ENCODE measurements around the gene GPR160.
"Not testable (repeated sequence)": the region's sequence is repeated elsewhere in the genome, so short reads cannot be mapped to it uniquely, and the experiment has no call there.

The GPR160 gene

DNA sequence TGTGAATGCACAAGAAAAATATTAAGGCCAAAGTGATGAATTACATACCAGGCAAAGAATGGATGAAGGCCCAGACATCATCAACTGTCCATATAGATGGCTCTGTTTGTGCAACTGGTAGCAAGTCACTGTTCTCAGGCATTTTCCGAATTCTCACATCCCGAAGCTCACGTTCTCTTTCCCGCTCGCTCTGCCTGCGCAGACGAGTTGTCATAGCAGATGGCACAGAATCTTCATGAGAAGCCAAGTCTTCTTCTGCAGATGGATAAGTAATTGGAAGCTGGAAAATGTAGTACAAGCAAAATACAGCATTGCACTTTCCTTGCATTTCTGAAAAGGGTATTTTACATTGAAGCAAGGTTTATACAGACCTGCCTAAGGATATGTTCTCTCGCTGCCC lies 64.6 kb downstream of the GPR160 start:
- Histone ChIP-seq H3K4me3 (no peak overlapping the region), H3K27ac (no peak overlapping the region), H3K36me3 (peaks cover 46 to 88% (median 67%) of the 10 kb centered on the region in 3 donors), H3K27me3 (no peaks in the 10 kb centered on the region), H3K4me1 (no peaks in the 10 kb centered on the region), H3K9me3 (no peaks in the 10 kb centered on the region)
- intact Hi-C loops (cut with DNase I; ENCODE audit: low total_unique reads) = loop anchor here (10.0 kb wide), 1 partner anchor 118 kb away; no protein-coding TSS in a partner anchor
- TF ChIP-seq, protein P1, sequence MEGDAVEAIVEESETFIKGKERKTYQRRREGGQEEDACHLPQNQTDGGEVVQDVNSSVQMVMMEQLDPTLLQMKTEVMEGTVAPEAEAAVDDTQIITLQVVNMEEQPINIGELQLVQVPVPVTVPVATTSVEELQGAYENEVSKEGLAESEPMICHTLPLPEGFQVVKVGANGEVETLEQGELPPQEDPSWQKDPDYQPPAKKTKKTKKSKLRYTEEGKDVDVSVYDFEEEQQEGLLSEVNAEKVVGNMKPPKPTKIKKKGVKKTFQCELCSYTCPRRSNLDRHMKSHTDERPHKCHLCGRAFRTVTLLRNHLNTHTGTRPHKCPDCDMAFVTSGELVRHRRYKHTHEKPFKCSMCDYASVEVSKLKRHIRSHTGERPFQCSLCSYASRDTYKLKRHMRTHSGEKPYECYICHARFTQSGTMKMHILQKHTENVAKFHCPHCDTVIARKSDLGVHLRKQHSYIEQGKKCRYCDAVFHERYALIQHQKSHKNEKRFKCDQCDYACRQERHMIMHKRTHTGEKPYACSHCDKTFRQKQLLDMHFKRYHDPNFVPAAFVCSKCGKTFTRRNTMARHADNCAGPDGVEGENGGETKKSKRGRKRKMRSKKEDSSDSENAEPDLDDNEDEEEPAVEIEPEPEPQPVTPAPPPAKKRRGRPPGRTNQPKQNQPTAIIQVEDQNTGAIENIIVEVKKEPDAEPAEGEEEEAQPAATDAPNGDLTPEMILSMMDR (IDR thresholded peaks at IDR 0.05) = no peak
- no peak for DNase-seq

DNA sequence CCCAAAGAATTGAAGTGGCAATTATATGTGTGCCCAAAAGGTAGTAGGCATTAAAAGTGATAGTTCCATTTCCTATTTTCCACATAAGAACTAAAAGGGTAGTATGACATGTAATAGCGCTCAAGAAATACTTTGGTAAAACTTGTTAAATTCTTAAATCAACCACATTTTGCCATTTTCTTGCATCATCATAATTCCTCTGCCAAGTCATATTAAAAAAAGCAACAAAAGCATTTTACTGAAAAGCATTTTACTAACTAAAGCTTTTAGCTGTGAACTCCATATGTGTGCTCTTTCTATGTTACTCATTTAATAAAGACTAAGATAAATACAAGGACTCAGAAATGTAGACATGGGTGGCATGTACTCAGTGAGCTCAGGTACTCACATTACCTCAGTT lies 70.1 kb downstream of the GPR160 start:
- peaks cover 19 to 68% (median 46%) of the 10 kb centered on the region in 3 donors for H3K36me3 ChIP-seq
- no peak overlapping the region for H3K4me3 ChIP-seq
- H3K27me3 ChIP-seq = no peaks in the 10 kb centered on the region
- H3K27ac ChIP-seq = no peak overlapping the region
- no peak for DNase-seq
- no peaks in the 10 kb centered on the region for H3K9me3 ChIP-seq
- H3K4me1 ChIP-seq = no peaks in the 10 kb centered on the region
- TF ChIP-seq, protein P1 (IDR thresholded peaks at IDR 0.05) = no peak
- intact Hi-C loops (cut with DNase I; ENCODE audit: low total_unique reads) = loop anchor here (10.0 kb wide), 1 partner anchor 123 kb away; no protein-coding TSS in a partner anchor

DNA sequence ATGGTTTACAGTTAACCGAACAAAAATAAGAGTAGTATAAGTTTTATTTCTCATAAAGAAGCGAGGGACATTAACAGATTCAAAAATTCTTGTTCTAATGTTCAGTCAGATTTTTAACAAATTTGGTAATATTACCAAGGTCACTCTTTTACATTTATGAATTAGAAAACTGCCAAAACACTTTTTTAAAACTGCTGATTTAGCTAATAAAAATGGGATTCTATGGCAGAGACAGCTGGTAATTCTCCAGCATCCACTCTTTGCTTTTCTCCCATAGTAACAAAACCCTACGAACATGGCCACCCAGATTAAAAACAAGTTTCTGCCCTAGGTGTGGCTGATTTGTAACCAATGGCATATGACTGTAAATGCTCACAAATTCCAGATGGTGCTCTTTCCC lies 71.2 kb downstream of the GPR160 start:
- DNase-seq = no peak
- intact Hi-C loops (cut with DNase I; ENCODE audit: low total_unique reads) = loop anchor here (10.0 kb wide), 1 partner anchor 124 kb away; no protein-coding TSS in a partner anchor
- Histone ChIP-seq H3K4me3 (no peak overlapping the region), H3K36me3 (peaks cover 23 to 68% (median 43%) of the 10 kb centered on the region in 3 donors), H3K27me3 (no peaks in the 10 kb centered on the region), H3K27ac (no peak overlapping the region), H3K9me3 (no peaks in the 10 kb centered on the region), H3K4me1 (no peaks in the 10 kb centered on the region)
- TF ChIP-seq, protein P1 (IDR thresholded peaks at IDR 0.05) = no peak

DNA sequence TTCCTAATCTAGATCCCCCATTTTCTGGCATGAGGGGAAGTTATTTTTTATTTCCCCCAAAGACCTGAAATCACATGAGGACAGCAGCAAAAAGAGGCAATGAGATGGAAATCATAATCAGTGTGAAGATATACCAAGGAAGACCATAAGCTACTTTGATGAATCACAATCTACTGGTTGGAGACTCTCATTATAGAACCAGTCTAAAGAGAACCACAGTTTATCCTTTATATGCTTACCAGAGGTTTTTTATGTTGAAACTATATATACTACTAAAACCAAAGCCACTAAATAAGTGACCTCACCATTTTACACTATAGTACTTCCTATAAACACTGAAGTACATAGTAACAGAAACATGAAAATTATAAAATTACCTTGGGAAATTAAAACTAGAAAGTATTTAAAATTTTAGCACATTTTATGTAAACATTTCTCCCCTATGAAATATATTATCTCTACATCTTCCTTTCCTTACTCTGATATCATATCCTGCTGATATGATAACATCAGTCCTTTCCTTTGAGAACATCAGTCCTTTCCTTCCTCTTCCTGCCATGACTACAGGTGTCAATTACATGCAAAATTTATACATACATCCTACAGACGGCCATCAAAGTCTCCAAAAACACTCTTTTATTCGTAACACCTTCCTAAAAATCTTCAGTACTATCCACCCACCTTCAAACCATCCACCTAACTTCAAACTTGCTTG lies 71.9 kb downstream of the GPR160 start:
- DNase-seq = no peak
- no peak overlapping the region for H3K4me3 ChIP-seq
- TF ChIP-seq, protein P1 (IDR thresholded peaks at IDR 0.05) = no peak
- no peak overlapping the region for H3K27ac ChIP-seq
- H3K4me1 ChIP-seq = no peaks in the 10 kb centered on the region
- H3K27me3 ChIP-seq = no peaks in the 10 kb centered on the region
- H3K9me3 ChIP-seq = no peaks in the 10 kb centered on the region
- intact Hi-C loops (cut with DNase I; ENCODE audit: low total_unique reads) = loop anchor here (10.0 kb wide), 1 partner anchor 125 kb away; no protein-coding TSS in a partner anchor
- H3K36me3 ChIP-seq = peaks cover 22 to 68% (median 41%) of the 10 kb centered on the region in 3 donors

DNA sequence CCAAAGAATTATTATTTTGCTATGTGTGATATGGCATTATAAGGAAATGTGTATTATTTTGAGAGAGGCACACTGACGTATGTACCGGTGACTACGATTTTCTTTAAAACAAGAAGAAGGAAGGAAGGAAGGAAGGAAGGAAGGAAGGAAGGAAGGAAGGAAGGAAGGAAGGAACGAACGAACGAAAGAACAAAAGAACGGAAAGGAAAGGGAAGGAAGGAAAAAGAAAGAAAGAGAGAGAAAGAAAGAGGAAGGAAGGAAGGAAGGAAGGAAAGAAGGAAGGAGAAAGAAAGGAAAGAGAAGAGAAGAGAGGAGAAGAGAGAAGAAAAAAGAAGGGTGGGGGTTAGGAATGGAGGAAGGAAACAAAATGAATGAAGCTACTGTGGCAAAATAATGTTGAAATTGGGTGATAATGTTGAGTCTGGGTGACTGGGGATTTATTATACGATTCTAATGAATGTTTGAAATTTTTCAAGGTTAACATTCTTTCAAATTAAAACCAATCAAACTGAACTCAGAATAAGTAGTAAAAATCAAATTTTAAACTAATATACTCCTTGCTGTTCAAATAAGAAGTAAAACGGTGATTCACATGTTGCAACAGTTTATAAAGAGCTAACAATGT lies 73.5 kb downstream of the GPR160 start:
- Histone ChIP-seq H3K9me3 (no peaks in the 10 kb centered on the region), H3K36me3 (peaks cover 33 to 65% (median 44%) of the 10 kb centered on the region in 3 donors), H3K27me3 (no peaks in the 10 kb centered on the region), H3K27ac (no peak overlapping the region), H3K4me1 (no peaks in the 10 kb centered on the region), H3K4me3 (no peak overlapping the region)
- no peak for DNase-seq
- intact Hi-C loops (cut with DNase I; ENCODE audit: low total_unique reads) = no loop called here
- TF ChIP-seq, protein P1 (IDR thresholded peaks at IDR 0.05) = no peak

DNA sequence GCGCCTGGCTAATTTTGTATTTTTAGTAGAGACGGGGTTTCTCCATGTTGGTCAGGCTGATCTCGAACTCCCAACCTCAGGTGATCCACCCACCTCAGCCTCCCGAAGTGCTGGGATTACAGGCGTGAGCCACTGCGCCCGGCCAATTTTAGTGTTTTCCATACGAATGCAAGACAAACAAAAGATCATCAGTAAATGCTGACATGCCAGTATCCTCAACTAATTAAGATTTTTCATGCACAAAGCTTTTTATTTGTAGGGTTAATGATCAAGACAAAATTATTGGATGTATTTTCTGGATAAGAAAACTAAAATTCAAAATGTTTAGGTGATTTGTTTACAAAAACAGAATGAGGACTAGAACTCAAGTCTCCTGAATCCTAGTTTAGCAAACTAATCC lies 76.4 kb downstream of the GPR160 start:
- H3K27me3 ChIP-seq; H3K4me1 ChIP-seq; H3K9me3 ChIP-seq; DNase-seq; intact Hi-C loops (cut with DNase I; ENCODE audit: low total_unique reads); H3K27ac ChIP-seq; H3K4me3 ChIP-seq: not testable (repeated sequence)
- peaks cover 51 to 81% (median 66%) of the 10 kb centered on the region in 3 donors for H3K36me3 ChIP-seq

Measured in tibial artery (tissue), 4 donors.